ENCODE measurements around the gene LAMA5.

Gene LAMA5

DNA sequence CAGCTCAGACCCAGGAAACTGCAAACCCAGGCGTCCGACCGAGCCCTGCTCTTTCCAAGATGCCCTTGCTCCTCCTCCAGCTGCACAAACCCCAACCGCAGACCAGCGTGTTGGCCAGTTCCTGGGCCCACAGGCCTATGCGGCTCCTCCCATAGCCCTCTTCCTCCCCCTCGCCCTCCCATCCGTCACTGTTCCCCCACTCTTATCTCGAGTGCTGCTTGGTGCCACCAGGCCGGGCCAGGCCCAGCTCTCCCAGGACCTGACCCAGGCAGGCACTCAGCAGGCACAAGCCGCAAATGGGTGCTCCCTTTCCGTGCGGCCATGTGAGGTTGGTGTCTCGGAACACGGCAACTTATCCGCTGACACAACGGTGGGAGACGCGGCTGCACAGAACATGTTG lies 35.8 kb downstream of the LAMA5 start:
- no peak for DNase-seq (ENCODE audit: low read depth in 2 of 3, low spot score in 1 of 3)

DNA sequence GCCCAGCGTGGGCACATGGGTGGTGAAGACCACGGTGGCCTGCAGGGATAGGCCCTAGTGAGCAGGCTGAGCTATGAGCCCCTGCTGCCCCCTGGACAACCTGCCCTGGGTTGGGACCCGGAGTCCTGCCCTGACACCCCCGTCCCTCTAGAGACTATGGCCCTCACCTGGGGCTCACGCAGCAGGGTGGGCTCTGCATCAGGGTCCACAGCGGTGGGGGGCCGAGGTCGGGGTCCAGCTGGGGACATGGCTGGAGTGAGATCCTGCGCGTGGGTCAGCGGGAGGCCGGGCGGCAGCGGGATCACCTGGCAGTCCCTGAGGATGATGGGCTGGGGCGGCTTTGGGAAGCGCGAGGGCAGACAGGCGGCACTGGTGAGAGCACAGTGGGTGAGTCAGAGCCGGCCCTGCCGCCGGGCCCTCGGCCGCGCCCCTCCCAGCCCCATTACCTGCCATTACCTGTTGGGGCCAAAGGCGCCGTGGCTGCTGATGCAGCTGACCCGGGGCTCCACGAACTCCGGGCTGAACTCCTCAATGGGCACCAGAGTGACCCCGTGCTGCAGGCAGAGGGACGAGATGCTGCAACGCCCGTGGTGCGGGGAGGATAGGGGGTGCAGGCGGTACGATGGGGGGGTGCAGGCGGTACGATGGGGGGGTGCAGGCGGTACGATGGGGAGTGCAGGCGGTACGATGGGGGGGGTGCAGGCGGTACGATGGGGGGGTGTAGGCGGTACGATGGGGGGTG lies 36.4 kb downstream of the LAMA5 start:
- DNase-seq (ENCODE audit: low read depth in 2 of 3, low spot score in 1 of 3) = no peak

DNA sequence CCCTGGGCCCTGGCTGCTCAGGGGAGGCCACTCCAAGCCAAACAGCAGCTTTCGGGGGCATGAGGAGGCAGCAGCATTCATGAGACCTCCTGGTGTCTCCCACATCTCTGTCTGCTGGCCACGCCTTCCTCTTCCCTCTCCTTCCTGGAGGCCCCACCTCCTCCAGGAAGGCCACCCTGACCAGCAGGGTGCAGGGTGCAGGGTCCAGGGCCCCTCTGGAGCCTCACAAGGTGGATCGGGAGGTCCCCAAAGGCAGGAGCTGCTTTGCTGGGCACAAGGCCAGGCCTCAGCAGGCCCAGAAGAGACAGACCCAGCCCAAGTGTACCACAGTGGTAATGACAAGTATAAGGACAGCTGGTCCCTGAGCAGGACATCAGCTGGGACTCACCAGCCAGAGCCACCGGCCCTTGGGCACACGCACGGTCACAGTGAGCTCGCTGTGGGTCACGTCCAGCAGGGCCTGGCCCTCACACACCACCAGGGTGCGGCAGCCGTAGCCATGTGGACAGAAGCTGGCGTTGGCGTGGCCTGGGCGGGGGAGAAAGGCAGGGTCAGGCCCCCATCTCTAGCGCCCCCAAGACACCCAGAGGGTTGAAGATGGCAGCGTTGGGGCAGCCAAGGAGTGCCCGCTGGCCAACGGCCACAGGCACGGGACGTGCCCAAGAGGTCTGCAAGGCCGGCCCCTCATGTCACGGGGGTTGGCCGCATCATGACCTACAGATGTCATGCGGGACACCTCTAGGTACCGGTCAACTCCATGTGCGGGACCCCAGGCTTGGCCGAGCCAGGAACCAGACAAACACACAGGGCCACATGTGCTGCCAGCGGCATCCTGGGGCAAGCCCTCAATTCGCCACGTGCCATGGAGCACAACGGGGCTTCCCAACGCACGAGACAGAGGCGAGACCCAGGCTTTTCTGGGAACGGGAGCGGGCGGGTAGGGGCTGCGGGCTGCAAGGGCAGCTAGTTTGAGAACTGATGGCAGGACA lies 37.4 kb downstream of the LAMA5 start:
- DNase-seq (ENCODE audit: low read depth in 2 of 3, low spot score in 1 of 3) = no peak

DNA sequence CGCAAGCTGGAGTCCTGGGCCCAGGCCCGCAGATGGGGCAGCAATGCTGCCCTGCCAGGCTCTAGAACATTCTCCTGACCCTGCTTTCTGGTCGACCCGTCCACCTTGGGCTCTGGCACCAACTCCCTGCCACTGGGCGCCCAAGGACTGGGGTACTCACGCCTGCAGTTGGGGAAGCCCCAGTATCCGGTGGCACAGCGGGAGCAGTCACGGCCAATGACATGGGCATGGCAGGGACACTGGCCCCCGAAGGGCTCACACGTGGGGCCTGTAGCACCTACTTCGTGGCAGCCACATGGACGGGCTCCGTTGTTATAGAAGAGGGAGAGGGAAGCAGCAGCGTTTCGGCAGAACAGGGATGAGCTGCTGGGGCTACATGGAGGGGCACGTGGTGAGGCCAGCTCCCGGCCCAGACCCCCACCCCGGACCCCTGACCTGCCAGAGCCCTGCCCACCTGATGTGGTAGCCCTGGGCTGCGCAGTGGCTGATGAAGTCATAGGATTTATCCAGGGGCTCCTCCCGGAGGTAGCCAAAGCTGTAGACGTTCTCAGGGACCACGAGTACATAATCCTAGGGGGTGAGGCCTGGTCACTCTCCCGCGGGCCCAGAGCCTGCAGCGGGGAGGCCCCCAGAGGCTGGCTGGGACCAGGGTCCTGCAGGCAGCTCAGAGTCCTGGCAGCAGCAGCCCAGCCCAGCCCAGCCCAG lies 38.3 kb downstream of the LAMA5 start:
- DNase-seq (ENCODE audit: low read depth in 2 of 3, low spot score in 1 of 3) = no peak

DNA sequence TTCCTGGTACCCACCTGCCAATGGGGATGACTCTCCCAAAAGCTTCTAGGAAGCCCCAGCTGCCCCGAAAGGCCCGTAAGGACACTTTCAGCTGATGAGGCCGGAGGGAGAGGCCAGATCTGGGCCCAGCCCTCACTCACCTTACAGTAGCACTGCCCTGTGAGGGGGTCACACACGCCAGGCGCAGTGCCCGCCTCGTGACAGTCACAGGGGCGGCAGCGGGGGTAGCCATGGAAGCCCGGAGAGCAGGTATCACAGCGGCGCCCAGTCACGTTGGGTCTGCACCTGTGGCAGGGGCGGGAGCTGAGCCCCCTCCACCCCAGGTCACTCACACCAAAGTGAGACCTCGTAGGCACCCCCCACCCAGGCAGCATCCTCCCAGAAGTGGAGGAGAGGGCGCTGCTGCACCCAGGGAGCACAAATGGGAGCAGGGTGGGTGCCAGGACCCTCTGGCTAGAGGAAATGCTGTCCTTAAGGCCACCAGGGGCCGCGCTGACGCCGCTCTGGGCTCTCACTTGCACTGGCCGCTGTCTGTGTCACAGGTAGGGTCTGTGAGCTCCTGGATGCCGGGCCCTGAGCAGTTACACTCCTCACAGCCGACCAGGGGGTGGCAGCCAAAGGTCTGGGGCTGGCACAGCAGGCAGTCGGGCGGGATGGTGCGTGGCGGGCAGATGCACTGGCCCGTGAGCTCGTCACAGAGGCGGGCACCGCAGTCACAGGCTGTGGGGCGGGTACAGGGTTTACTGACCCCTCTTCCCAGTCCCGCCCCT lies 39.2 kb downstream of the LAMA5 start:
- no peak for DNase-seq (ENCODE audit: low read depth in 2 of 3, low spot score in 1 of 3)

DNA sequence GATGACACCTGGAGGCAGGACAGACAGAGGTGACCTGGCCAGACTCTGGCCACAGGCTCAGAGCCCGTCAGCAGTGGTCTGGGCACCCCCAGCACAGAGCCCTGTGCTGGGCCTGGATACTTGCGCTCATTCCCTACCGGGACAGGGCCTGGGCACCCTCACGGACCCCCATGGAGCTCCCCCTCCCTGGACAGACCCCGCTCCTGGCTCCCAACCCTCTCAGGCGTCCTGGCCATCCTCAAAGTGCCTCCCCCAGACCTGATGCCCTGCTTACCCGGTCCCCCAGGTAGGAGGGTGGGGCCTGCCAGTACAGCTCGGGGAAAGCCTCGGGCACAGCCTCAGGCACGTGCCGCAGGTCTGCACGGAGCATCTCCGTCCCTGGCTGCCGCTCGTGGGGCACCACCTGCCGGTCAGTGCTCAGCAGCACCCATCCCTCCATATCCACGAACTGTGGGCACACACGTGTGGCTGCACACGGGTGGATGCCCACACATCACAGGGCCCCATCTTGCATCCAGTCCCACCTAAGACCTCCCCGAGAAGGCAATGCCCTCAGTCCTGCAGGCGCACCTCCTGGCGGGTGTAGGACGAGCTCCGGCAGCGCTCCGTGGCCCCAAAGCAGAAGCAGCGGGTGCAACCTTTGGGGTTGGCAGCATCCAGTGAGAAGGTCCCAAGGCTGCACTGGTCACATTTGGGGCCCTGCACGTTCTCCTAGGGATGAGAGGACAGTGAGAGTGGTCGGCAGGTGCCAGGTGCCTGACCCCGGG lies 40.0 kb downstream of the LAMA5 start:
- no peak for DNase-seq (ENCODE audit: low read depth in 2 of 3, low spot score in 1 of 3)

DNA sequence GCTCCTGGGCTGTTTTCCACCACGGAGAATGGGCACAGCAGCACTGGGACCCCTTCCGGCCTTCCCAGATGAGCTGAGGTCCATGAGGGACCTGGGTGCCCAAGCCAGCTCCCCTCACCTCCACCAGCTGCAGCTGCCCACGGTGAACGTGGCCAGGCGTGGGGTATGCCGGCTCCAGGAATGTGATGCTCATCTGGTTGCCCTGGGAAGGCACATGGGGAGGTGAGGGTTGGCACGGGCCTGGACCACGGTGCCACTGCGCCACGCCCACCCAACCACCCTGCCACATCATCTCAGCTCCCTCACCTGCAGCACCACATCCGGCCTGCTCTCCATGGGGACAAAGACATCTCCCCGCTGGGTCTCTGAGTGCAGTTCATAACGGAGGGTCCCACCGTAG lies 40.6 kb downstream of the LAMA5 start:
- DNase-seq (ENCODE audit: low read depth in 2 of 3, low spot score in 1 of 3) = no peak

DNA sequence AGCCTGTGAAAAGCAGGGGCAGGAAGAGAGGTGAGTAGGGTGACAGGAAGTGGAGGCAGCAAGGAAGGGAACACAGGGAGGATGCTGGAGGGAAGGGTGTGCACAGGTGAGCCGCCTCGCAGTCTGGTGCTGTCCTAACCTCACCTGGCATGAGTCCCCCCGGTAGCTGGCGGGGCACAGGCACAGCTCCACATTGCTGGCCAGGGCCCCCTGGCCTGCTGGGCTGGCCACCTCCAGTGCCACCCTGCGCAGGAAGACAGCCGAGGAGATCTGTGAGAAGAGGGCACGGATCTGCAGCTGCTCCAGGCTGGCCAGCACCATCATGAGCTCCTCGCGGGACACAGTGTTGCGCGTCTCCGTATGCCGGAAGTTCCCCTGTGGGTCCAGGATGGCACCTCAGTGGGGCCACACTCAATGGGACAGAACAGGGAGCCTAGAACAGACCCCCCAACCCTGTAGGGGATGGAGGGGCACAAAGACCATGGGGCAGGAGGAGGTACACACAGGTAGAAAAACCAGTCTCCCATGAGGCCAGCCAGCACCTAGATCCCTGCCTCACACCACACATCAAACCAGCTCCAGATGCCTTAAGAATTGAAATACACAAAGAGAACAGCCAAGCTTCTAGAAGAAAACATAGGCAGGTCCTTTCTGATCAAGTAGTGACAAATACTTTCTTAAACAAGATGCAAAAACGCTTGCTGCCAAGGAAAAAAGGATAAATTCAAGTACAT lies 41.8 kb downstream of the LAMA5 start:
- no peak for DNase-seq (ENCODE audit: low read depth in 2 of 3, low spot score in 1 of 3)

DNA sequence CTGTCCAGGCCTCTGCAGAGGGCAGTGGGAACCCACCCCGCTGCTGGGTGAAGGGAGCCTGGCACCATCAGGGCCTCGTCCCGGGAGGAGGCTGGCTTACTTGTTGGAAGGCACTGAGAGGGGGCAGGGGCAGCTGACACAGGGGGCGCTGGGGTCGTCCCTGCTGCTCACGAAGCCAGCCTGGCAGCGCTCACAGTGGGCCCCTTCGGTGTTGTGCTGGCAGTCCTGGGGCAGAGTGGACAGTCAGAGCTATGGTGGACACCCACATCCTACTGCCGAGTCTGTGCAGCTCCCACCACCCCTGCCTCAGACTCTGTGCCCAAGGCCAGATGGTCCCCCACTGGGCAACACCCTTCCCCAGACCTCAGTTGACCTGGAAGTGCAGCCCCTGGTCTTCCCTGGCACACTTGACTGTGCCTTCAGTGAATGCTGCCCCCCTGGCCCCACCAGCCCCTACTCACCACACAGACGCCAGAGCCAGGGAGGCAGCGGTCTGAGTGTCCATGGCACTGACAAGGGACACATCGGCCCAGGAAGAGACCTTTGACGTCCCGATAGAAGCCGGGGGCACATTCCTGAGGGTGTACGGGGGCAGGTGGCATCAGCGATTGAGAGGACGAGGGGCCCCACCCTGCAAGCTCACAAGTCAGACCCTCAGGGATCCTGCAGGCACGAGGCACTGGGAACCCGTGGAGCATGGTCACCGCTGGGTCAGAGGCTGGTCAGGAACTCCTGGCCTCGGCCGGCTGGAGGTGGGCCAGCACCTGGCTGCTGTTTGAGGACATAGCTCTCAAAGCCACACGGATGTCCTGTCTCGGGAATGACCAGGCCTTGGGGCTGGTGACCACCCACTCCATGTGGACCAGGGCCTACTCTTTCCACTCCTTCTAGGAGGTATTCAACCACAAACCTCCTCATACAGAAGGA lies 42.9 kb downstream of the LAMA5 start:
- DNase-seq (ENCODE audit: low read depth in 2 of 3, low spot score in 1 of 3) = no peak

DNA sequence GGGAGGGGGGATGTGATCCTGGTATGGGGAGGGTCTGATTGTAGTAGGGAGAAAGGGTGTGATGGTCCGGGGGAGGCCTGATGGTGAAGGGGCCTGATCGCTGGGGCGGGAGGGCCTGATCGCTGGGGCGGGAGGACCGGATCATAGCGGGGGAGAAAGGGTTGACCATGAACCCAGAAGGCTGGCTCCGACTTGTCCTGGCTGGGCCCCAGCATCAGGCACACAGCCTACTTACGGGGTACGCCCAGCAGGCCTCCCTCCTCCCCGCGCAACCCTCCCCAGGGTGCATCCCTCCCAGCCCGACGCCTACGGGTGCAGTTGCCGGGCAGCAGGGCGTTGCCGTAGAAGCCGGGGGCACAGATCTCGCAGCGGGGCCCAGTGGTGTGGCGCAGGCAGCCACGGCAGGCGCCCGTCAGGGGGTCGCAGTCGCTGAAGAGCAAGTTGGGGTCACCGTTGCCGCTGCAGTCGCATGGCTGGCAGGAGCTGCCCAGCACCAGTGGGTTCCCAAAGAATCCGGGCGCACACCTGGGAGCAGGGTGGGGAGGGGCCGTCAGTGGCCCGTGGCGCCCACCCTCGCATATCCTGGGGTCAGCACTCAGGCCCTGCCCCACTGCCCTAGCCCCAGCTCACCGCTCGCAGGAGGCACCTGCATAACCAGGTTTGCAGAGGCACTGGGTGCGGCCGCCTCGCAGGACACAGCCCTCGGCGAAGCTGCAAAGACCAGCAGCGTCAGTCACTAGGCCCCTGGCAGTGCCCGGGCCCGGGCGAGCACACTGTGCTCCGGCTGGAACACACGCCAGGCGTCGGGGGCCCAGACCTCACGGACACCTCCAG lies 43.7 kb downstream of the LAMA5 start:
- DNase-seq (ENCODE audit: low read depth in 2 of 3, low spot score in 1 of 3) = no peak

DNA sequence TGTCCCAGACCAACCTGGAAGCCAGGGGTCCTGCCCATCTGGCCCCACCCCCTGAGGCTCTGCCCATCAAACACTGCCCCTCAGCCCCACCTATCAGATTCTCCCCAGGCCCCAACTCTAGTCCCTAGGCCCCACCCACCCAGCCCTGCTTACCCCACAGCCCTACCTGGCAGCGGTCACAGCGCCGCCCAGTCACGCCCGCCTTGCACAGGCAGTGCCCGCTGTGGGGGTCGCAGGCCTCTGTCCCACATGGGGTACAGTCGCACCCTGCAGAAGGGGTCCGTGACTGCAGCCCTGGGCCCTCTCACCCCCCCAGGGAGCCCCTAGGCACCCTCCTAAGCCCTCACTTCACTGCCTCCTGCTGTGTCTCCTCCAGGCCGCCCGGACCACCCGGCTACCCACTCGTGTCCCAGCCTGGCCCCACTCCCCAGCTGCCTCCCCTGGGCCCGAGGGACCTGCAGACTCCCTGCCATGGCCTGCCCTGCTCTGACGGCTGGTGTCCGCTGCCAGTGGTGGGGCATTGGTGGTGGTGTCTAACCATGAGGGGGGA lies 44.5 kb downstream of the LAMA5 start:
- DNase-seq (ENCODE audit: low read depth in 2 of 3, low spot score in 1 of 3) = no peak

DNA sequence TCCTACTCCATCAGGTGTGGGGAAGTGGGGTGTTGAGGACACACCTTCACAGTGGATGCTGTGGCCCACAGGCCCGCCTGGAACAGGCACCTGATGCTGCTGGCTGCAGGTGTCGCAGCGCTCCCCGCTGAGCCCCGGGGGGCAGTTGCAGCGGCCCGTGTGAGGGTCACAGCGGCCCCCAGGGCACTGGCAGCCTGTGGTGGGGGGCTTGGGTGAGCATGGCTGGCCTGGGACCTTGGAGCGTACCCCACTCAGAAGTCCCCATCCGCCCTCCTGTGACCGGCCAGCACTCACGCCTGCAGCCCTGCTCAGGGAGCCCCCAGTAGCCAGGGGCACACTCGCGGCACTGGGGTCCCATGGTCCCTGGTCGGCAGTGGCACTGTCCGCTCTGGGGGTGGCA lies 45.1 kb downstream of the LAMA5 start:
- DNase-seq (ENCODE audit: low read depth in 2 of 3, low spot score in 1 of 3) = no peak

DNA sequence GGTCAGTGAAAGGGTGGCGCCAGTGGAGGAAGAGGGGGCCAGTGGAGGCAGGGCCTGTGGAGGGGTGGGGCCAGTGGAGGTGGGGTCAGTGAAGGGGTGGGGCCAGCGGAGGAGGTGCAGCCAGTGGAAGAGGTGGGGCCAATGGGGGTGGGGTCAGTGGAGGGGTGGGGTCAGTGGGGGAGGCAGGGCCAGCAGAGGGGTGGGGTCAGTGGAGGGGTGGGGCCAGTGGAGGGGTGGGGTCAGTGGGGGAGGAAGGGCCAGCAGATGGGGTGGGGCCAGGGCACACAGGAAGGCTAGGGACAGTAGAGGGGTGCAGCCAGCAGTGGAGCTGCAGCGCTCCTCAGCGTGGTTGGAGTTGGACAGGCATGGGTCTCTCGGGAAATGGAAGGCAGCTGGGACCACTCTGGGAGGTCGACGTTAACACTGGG lies 45.6 kb downstream of the LAMA5 start:
- peak in 1 of 3 donors; percentile 10 for DNase-seq (ENCODE audit: low read depth in 2 of 3, low spot score in 1 of 3)

DNA sequence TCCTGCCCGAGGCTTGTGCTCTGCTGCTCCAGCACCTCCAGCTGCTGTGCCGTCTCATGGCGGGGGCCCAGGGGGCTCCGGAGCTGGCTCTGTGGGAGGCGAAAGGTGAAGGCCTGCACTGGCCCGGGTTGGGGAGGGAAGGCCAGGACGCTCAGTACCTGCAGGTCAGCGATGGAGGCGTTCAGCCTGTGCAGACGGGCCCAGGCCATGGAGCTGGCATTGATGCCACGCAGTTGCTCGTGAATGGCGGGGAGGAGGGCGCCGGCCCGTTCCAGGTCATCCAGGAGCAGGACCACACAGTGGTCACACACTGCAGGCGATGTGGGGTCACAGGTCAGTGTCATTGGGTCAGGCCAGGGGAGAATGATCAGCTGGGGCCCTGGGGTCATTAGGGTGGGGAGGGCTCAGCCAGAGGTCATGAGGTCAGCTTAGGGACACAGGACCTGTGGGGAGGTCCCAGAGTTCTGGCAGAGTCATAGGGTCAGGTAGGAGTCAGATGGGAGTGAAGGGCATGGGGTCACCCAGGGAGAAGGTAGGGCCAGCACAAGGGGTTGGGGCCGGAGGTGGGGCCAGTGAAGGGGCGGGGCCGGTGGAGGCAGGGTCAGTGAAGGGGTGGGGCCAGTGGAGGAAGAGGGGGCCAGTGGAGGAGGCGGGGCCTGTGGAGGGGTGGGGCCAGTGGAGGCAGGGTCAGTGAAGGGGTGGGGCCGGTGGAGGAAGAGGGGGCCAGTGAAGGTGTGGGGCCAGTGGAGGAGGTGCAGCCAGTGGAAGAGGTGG lies 46.3 kb downstream of the LAMA5 start:
- DNase-seq (ENCODE audit: low read depth in 2 of 3, low spot score in 1 of 3) = no peak

DNA sequence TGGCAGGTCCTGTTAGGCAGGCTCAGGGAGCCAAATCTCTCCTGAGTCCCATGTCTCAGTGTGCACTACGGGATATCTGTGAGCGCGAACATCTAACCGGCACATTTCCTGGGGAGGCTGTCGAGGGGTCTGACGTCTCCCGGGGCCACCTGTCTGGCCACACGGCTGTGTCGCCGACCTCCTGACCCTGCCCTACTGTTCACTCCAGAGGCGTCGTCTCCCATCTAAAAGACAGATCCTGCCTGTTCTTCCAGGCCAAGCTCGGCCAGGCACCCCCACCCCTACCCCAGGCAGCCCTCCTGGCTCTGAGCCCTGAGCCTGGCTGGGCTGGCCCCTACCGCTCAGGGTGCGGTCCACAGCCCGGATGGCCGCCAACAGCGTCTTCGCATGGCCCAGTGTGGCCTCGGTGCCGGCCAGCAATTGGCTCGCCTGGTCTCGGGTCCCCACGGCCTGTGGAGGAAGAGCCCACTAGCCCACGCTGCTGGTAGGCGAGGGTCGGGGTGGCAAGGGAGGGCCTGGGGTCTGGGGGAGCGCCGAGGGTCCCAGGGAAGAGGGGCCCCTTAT lies 47.7 kb downstream of the LAMA5 start:
- DNase-seq (ENCODE audit: low read depth in 2 of 3, low spot score in 1 of 3) = no peak
